Measurements from ENCODE around the gene PSME3.
A peak's percentile ranks its signal among the peaks of the same experiment; 100 is the strongest.

Gene PSME3

GRCh38 chr17:42832934-42833766 lies at the start of gene PSME3:
Gene PSME3, plus strand, starts transcription at chr17:42833397. Its CDS starts 235 bp downstream, at chr17:42833632.
- DNase-seq: peak; percentile 91

GRCh38 chr17:42783791-42784138 lies 49.4 kb upstream of the PSME3 start:
- DNase-seq: no peak

GRCh38 chr17:42784409-42784808 lies 48.8 kb upstream of the PSME3 start:
- no peak for DNase-seq

GRCh38 chr17:42784811-42785592 lies 48.2 kb upstream of the PSME3 start:
- DNase-seq: no peak

- DNase-seq: no peak
These were observed 45.9 kb upstream of the PSME3 start for GRCh38 chr17:42787266-42787665.

- DNase-seq: no peak
These were observed 41.2 kb upstream of the PSME3 start for GRCh38 chr17:42791948-42792347.

- DNase-seq: no peak
These were observed 40.7 kb upstream of the PSME3 start for GRCh38 chr17:42792545-42792944.

GRCh38 chr17:42795061-42795460 lies 38.1 kb upstream of the PSME3 start:
- DNase-seq: no peak

GRCh38 chr17:42795465-42795864 lies 37.7 kb upstream of the PSME3 start:
- DNase-seq: no peak

GRCh38 chr17:42796066-42796758 lies 37.0 kb upstream of the PSME3 start:
- DNase-seq: no peak

- DNase-seq: no peak
These were observed 35.9 kb upstream of the PSME3 start for GRCh38 chr17:42797067-42798007.

GRCh38 chr17:42798011-42798382 lies 35.2 kb upstream of the PSME3 start:
- no peak for DNase-seq

- peak; percentile 88 for DNase-seq
These were observed 34.5 kb upstream of the PSME3 start, which contains the start of the genes CNTD1 and COA3 for GRCh38 chr17:42798383-42799380. Gene CNTD1, plus strand, starts transcription at chr17:42798861. Its CDS starts 207 bp downstream, at chr17:42799068. Gene COA3, minus strand, starts transcription at chr17:42798704. Its CDS starts 23 bp downstream, at chr17:42798681.

GRCh38 chr17:42803074-42803883 lies 29.9 kb upstream of the PSME3 start:
- DNase-seq: no peak

GRCh38 chr17:42804918-42805367 lies 28.3 kb upstream of the PSME3 start:
- no peak for DNase-seq

- no peak for DNase-seq
These were observed 26.9 kb upstream of the PSME3 start for GRCh38 chr17:42806249-42806648.

- DNase-seq: no peak
These were observed 23.9 kb upstream of the PSME3 start for GRCh38 chr17:42809250-42809649.

- DNase-seq: no peak
These were observed 18.4 kb upstream of the PSME3 start for GRCh38 chr17:42814633-42815399.

- DNase-seq: no peak
These were observed 15.3 kb upstream of the PSME3 start for GRCh38 chr17:42817866-42818265.

All from hematopoietic multipotent progenitor cell treated with erythropoietin and hydrocortisone succinate and interleukin-3 and kit ligand, for 8 days (in vitro differentiated cells).